Measurements from ENCODE around the gene OR52E6. TPM values are rescaled to one million over a fixed set of nuclear protein-coding genes. Genes with fewer than 3 reads are reported as not detected.

The OR52E6 gene
- total RNA-seq, 2 experiments from 2014 or later = not detected

GRCh38 chr11:5818245-5818886 is 23.3 kb downstream of the OR52E6 start:
- no peak for TF ChIP-seq EZH2phosphoT487 (IDR thresholded peaks at IDR 0.05; ENCODE audit: borderline replicate concordance, low read depth, low read length)
- no peak for TF ChIP-seq CTCF (conservative IDR thresholded peaks at IDR 0.05; ENCODE audit: low read length)
- Histone ChIP-seq H3K4me1 (ENCODE audit: insufficient read depth, low read length, poor library complexity, severe bottlenecking) (no peaks in the 10 kb centered on the region), H3K9me2 (ENCODE audit: insufficient read depth, low read length) (no peaks in the 10 kb centered on the region), H4K20me1 (ENCODE audit: insufficient read depth, low read length) (no peaks in the 10 kb centered on the region), H3K4me2 (ENCODE audit: low read length) (0 out of 2 replicates have a peak overlapping the region, but pooled peaks have one; percentile 4), H3K79me2 (ENCODE audit: insufficient read depth, low read depth, low read length) (no peaks in the 10 kb centered on the region), H3K36me3 (ENCODE audit: insufficient read depth, low read length) (no peaks in the 10 kb centered on the region), H2AFZ (ENCODE audit: low read length) (no peak overlapping the region), H3K9me3 (ENCODE audit: low read length) (no peaks in the 10 kb centered on the region), H3K4me3 (ENCODE audit: low read depth, low read length, poor library complexity, severe bottlenecking) (no peak overlapping the region), H3K27ac (ENCODE audit: low read depth, low read length, poor library complexity, severe bottlenecking) (no peak overlapping the region)
- ChIA-PET CTCF (ENCODE audit: unreplicated experiment) (no interaction called here), POLR2A (no interaction called here)
- no peak for DNase-seq (ENCODE audit: low spot score)
- no TSS peak for BruUV-seq (replicated peaks)
- intact Hi-C loops (cut with micrococcal nuclease; ENCODE audit: unreplicated experiment) = no loop called here

- H3K27ac ChIP-seq (ENCODE audit: low read depth, low read length, poor library complexity, severe bottlenecking) = no peak overlapping the region
- H3K79me2 ChIP-seq (ENCODE audit: insufficient read depth, low read depth, low read length) = no peaks in the 10 kb centered on the region
- ChIA-PET CTCF (ENCODE audit: unreplicated experiment) (no interaction called here), POLR2A (no interaction called here)
- no peak for DNase-seq (ENCODE audit: low spot score)
- no peaks in the 10 kb centered on the region for H3K9me3 ChIP-seq (ENCODE audit: low read length)
- no TSS peak for BruUV-seq (replicated peaks)
- no peak for TF ChIP-seq EZH2phosphoT487 (IDR thresholded peaks at IDR 0.05; ENCODE audit: borderline replicate concordance, low read depth, low read length)
- no peak for TF ChIP-seq CTCF (conservative IDR thresholded peaks at IDR 0.05; ENCODE audit: low read length)
- H3K36me3 ChIP-seq (ENCODE audit: insufficient read depth, low read length) = no peaks in the 10 kb centered on the region
- no peaks in the 10 kb centered on the region for H4K20me1 ChIP-seq (ENCODE audit: insufficient read depth, low read length)
- H3K9me2 ChIP-seq (ENCODE audit: insufficient read depth, low read length) = no peaks in the 10 kb centered on the region
- no peak overlapping the region for H3K4me3 ChIP-seq (ENCODE audit: low read depth, low read length, poor library complexity, severe bottlenecking)
- no peaks in the 10 kb centered on the region for H3K4me1 ChIP-seq (ENCODE audit: insufficient read depth, low read length, poor library complexity, severe bottlenecking)
- H3K4me2 ChIP-seq (ENCODE audit: low read length) = no peak overlapping the region
- intact Hi-C loops (cut with micrococcal nuclease; ENCODE audit: unreplicated experiment) = no loop called here
- no peak overlapping the region for H2AFZ ChIP-seq (ENCODE audit: low read length)
Measured at GRCh38 chr11:5815534-5815933, 26.2 kb downstream of the OR52E6 start.
